SJCRH30 (cell line): ENCODE data around the gene COL13A1. TPM values are rescaled to one million over a fixed set of nuclear protein-coding genes. Genes with fewer than 3 reads are reported as not detected.

Source experiments
- DNase-seq, 2 experiments: peaks; one replicate each; pipeline ENCODE4 v3.0.0-alpha.2; 2015 to 2020
- H3K27ac ChIP-seq: fragments of 250-450 bp; sonication (Bioruptor Pico); 2 replicates; pipeline ENCODE4 v1.5.1; 2020; ENCODE audit warnings: mild to moderate bottlenecking, moderate library complexity
- H3K27me3 ChIP-seq: fragments of 250-450 bp; sonication (Bioruptor Pico); 2 replicates; pipeline ENCODE4 v1.5.1; 2020; ENCODE audit warnings: mild to moderate bottlenecking, moderate library complexity
- H3K36me3 ChIP-seq: fragments of 250-450 bp; sonication (Bioruptor Pico); 2 replicates; pipeline ENCODE4 v1.5.1; 2020; ENCODE audit warnings: mild to moderate bottlenecking, moderate library complexity
- H3K4me1 ChIP-seq: fragments of 250-450 bp; sonication (Bioruptor Pico); 2 replicates; pipeline ENCODE4 v1.5.1; 2020; ENCODE audit warnings: mild to moderate bottlenecking, moderate library complexity
- H3K4me3 ChIP-seq: fragments of 250-450 bp; sonication (Bioruptor Pico); 2 replicates; pipeline ENCODE4 v1.5.1; 2020; ENCODE audit warnings: mild to moderate bottlenecking, moderate library complexity
- H3K9me3 ChIP-seq: fragments of 250-450 bp; sonication (Bioruptor Pico); replicated peaks from 2 replicates; pipeline ENCODE4 v1.5.1; 2020; ENCODE audit warnings: mild to moderate bottlenecking, moderate library complexity
- total RNA-seq: library from RNA; depleted of rRNA; stranded (reverse); fragments of >200 nt; shearing (Covaris generic); gene quantifications from 2 replicates; pipeline ENCODE4 v1.2.3, GENCODE V29; 2014

The COL13A1 gene
- total RNA-seq, 1 experiment from 2014 or later, result 0.26 TPM

DNA sequence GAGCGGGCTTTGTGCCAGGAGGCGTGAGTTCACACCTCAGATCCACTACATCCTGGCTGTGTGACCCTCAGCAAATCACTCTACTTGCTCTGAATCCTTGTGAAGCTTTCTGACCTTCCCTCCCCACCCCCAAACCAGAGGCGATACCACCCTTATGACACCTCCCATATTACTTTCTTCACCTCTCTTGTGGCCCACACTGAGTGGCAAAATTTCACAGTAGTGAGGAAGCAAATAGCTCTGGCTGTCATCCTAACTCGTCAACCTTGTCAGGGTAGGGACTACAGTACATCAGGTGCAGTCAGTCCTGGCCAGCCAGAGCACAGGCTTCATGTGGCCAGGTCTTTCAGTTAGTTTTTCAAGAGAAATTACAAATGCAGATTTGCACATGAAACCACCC lies 19.1 kb downstream of the COL13A1 start:
- H3K9me3 ChIP-seq, result no peaks in the 10 kb centered on the region
- no peak for DNase-seq
- H3K27ac ChIP-seq, result no peak overlapping the region

DNA sequence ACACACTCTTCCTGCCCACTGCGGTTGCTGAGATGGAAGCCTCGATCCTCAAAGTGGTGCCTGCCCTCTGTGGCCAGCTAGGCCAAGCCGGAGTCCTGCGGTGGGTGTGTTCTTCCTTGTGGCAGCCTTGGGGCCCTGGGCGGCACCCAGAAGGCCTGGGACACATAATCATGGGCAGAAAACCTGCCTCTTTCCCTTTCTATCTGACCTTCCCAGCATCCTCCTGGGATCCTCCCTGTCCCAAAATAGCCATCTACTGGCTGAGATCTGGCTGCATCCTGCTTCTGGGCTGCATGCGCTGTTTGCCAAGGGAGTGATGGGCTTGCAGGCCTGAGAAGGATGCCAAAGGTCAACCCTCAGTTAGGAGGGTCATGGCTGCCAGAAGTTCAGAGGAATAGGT lies 23.9 kb downstream of the COL13A1 start:
- Histone ChIP-seq H3K4me3 (no peak overlapping the region), H3K36me3 (no peaks in the 10 kb centered on the region), H3K27me3 (no peaks in the 10 kb centered on the region), H3K4me1 (no peaks in the 10 kb centered on the region), H3K27ac (no peak overlapping the region), H3K9me3 (no peaks in the 10 kb centered on the region)
- DNase-seq, result no peak

More for the DNA sequence above, 19.1 kb downstream of the COL13A1 start:
- no peaks in the 10 kb centered on the region for H3K27me3 ChIP-seq
- H3K4me3 ChIP-seq, result no peak overlapping the region
- H3K36me3 ChIP-seq, result no peaks in the 10 kb centered on the region
- no peaks in the 10 kb centered on the region for H3K4me1 ChIP-seq

DNA sequence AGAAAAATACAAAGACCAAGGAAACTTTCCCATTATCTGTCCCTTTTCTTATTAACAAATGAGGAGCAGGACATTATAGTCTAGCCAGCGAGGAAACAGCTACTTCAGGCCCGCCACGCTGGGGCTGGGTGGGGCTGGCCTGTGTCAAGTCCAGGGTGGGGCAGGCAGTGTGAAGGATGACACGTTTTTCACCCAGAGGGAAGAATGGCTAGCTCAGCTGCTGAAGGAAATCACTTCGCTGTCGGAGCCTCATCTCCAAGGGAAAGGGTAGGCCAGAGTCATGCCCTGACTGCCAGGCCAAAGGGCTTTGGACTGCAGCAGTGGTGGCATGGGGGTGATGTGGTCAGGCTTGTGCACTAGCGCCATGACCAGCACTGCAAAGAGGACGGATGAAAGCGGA lies 24.4 kb downstream of the COL13A1 start:
- H3K36me3 ChIP-seq, result no peaks in the 10 kb centered on the region
- no peaks in the 10 kb centered on the region for H3K27me3 ChIP-seq
- DNase-seq, result no peak
- H3K4me1 ChIP-seq, result no peaks in the 10 kb centered on the region
- no peak overlapping the region for H3K27ac ChIP-seq
- no peaks in the 10 kb centered on the region for H3K9me3 ChIP-seq
- no peak overlapping the region for H3K4me3 ChIP-seq

DNA sequence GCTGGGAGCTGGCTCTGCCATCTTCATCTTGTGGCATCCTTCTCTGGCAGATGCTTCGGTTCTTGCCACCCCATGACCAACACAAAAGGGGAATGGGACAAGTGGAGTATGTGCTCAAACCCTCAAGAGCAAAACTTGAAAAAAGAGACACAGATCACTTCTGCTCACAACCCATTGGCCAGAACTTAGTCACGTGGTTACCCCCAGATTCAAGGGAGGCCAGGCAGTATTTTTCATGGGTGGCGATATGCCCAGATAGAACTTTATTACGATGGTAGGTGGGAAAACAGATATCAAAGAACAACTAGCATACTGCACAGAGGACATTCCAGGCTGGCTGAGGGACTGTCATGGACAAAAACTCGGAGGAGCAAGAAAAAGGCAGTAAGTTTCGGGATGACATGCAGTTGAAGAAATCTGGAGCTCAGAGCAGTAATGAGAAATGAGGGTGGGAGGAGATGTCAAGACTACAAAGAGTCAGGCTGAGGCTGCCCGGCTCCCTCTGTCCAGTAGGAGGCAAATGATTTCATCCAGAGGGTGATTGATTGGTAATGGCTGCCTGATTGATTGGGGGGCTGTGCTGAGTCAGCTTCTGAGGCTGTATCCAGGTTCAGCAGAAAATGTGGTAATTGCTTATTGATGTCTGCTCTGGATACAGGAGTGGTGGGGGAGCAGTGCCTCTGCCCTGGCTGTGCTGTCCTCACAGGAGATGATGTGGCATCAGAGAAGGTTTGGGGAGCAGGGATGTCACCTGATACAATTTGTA lies 25.3 kb downstream of the COL13A1 start:
- Histone ChIP-seq H3K4me1 (no peaks in the 10 kb centered on the region), H3K27me3 (no peaks in the 10 kb centered on the region), H3K27ac (no peak overlapping the region), H3K4me3 (no peak overlapping the region), H3K36me3 (no peaks in the 10 kb centered on the region), H3K9me3 (no peaks in the 10 kb centered on the region)
- DNase-seq, result no peak

DNA sequence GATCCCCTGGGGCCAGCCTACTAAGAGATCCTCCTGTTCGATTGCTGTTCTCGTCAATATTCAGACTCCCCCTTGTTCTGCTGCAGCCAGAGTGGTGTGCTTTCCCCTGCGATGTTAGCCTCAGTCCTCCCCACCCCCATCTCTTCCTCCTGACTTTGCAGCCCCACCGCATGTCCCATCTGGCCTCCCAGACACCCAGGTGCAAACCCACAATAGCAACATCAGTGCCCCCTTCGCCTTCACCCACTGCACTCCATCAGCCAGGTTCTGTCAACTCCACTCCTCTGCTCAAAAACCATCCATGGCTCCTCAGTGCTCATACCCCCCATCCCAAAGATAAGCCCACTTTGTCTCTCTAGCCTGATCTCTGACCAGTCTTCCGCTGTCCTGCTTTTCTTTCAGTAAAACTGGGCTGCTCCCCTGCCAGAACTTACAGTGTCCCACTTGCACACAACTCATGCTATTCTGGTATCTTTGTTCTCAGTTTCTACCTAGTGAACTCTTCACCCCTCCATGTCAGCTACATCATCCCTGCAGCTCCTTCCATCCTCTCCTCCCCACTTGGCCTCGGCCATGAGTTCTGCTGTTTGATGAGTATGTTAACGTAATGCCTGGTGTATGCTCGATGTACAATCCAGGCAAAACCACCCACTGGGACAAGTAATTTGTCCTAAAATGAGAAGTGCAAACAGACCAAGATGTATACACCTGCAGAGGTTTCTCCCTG lies 26.6 kb downstream of the COL13A1 start:
- no peaks in the 10 kb centered on the region for H3K27me3 ChIP-seq
- no peaks in the 10 kb centered on the region for H3K9me3 ChIP-seq
- no peaks in the 10 kb centered on the region for H3K36me3 ChIP-seq
- H3K4me3 ChIP-seq, result no peak overlapping the region
- H3K27ac ChIP-seq, result no peak overlapping the region
- H3K4me1 ChIP-seq, result no peaks in the 10 kb centered on the region
- no peak for DNase-seq

DNA sequence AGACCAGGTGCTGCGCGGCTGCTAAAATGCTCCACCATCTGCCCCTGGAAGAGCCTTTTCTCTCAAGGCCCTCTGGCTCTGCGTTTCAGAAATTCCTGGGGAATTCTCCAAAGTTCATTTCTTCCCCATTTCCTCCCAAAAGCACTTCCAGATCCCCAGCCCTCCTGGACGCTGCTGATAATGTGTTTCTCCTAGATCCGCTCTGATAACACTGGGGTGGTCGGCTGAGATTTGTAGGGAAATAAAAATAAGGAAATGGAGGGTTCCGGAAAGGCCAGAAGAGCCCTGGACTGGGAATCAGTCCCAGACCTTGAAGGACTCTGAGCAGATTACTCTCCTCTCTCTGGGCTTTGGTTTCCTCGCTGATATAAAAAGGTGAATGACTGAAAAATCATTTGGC lies 28.1 kb downstream of the COL13A1 start:
- Histone ChIP-seq H3K27ac (no peak overlapping the region), H3K4me1 (no peaks in the 10 kb centered on the region), H3K36me3 (no peaks in the 10 kb centered on the region), H3K9me3 (no peaks in the 10 kb centered on the region), H3K4me3 (no peak overlapping the region), H3K27me3 (no peaks in the 10 kb centered on the region)
- no peak for DNase-seq

DNA sequence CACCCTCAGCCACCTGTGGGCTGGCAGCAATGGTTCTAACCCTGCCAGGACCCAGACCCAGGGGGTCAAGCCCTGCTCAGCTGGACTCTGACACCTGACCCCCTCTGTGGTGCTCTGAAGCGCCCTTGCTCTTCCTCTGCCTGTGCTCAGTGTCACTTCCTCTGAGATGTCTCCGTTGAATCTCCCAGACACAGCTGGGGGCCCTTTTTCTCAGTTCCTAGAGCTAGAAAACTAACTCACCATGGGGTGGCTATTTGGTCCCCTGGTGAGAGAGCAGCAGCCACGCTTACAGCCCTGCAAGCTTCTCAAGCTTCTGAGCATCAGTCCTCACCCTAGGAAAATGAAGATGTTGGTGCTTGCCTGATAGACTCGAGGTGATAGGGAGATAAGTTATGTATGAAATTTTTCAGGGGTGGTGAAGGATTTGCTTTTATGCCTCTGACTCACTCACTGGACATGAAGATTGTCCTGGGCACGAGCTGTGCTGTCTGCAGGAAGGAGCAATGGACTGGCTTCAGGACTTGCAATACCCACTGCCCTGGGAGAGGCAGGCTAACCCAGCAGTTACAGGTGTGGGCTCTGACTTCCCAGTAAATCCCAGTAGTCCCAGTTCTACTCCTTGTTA lies 29.6 kb downstream of the COL13A1 start:
- no peak for DNase-seq
- Histone ChIP-seq H3K36me3 (no peaks in the 10 kb centered on the region), H3K27ac (no peak overlapping the region), H3K4me3 (no peak overlapping the region), H3K4me1 (no peaks in the 10 kb centered on the region), H3K27me3 (no peaks in the 10 kb centered on the region), H3K9me3 (no peaks in the 10 kb centered on the region)

DNA sequence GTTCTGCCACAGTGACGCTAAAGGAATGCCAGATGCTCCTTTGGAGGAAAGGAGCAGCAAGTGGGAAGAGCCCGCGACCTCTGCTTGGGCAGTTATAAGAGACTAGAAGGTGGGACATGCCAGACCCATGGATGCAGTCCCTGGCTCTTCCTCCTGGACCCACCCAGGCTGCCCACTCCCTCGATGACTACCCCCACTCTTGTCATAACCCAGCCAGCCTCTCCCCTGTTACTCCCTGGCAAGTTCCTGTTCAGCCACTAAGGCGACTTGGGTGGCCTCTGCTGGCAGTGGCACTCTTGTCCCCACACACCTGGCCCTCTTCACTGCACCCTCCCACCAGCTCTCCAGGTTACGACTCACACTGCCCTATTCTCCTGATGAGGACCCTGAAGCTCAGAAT lies 33.5 kb downstream of the COL13A1 start:
- DNase-seq, result no peak
- H3K27ac ChIP-seq, result no peak overlapping the region
- no peaks in the 10 kb centered on the region for H3K36me3 ChIP-seq
- H3K27me3 ChIP-seq, result no peaks in the 10 kb centered on the region
- H3K9me3 ChIP-seq, result no peaks in the 10 kb centered on the region
- no peaks in the 10 kb centered on the region for H3K4me1 ChIP-seq
- H3K4me3 ChIP-seq, result no peak overlapping the region

DNA sequence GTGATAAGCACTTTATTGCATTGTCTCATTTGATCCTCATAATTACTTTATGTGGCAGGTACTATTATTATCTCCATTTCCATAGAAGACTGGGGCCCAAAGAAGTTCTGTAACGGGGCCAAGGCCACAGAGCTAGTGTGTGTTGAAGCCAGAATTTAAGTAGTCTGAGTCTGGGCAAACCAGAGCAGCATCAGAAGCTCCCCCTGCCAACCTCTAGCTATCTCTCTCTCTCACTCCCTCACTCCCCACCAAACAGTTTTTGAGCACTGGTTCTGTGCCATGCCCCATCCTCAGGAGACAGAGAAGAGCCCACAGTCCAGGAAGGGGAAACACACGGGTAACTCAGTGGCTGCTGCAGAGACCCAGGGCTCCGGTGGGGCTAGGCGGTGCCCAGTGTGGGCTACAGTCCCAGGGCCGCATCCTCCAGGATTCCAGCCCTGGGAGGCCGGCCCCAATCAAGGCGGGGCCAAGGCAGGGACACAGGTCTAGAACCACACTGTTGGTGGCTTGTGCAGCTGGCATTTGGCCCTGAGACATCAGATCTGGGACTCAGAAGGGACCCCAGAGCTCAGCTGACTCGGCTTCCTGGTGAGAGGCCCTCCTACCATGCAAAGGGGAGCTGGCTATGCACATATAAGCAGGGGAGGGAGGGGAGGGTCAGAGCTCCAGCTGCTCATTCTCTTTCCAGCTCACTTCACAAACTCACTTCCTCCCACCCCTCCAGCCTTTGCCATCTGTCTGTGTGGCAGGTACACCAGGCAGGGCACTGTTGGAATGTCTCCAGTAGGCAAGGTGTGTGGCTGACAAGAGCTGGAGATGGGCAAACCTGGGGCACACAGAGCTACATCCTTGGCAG lies 34.4 kb downstream of the COL13A1 start:
- no peak overlapping the region for H3K27ac ChIP-seq
- no peaks in the 10 kb centered on the region for H3K27me3 ChIP-seq
- DNase-seq, result peak; percentile 33
- H3K4me1 ChIP-seq, result 0 out of 2 replicates have a peak, but pooled peaks cover 4% of the 10 kb centered on the region
- no peak overlapping the region for H3K4me3 ChIP-seq
- no peaks in the 10 kb centered on the region for H3K36me3 ChIP-seq
- H3K9me3 ChIP-seq, result no peaks in the 10 kb centered on the region

DNA sequence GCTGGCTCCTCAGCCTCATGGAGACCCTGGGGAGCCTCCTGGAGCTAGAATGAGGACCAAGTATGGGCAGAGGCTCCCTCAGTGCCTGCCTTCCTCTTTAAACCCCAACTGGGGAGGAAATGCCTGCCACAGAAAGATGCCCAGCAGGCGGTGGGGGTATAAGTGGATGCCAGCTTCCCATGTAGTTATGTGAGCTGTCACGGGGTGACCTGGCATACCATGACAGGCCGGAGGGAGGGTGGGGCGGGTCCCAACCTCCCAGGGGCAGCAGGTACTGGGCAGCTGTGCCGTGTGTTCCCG lies 35.0 kb downstream of the COL13A1 start:
- no peak for DNase-seq
- Histone ChIP-seq H3K4me3 (no peak overlapping the region), H3K4me1 (0 out of 2 replicates have a peak, but pooled peaks cover 4% of the 10 kb centered on the region), H3K27ac (no peak overlapping the region), H3K27me3 (no peaks in the 10 kb centered on the region), H3K36me3 (no peaks in the 10 kb centered on the region), H3K9me3 (no peaks in the 10 kb centered on the region)

DNA sequence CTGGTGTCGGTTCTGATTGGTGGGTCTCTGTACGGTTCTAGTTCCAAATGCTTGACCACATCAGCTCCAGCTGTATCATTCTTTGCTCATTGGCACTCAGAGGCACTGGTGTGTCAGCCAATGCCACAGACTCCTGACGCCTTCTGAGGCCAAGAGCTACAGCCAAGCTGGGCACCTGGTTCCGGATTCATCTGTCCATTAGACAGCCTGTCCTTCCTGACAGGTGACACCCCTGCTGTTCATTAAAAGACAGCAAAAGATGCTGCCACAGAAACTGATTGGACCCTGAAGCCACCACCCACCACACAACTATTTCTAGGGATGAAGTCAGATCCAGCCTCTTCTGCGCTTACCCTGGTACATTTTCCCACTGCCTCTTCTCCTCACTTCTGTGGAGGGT lies 35.6 kb downstream of the COL13A1 start:
- Histone ChIP-seq H3K36me3 (no peaks in the 10 kb centered on the region), H3K4me3 (no peak overlapping the region), H3K27ac (no peak overlapping the region), H3K27me3 (no peaks in the 10 kb centered on the region), H3K4me1 (0 out of 2 replicates have a peak, but pooled peaks cover 4% of the 10 kb centered on the region), H3K9me3 (no peaks in the 10 kb centered on the region)
- DNase-seq, result no peak

DNA sequence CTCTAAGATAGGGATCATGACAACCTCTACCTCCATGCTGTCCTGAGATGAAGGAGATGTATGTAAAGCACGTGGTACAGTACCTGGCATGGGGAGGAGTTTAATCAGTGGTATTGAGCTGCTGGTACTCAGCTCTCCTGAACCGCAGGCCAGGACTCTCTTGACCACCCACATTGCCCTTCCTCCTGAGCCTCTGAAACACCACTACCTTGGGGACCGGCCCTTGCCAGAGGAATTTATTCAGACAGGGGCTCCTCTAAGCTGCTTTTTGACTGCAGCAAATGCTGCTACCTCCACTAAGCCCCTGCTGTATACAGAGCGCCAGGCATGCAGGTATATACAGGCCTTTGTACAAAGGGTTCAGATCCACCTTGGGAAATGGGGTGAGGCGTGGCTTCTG lies 36.7 kb downstream of the COL13A1 start:
- H3K27me3 ChIP-seq, result no peaks in the 10 kb centered on the region
- no peaks in the 10 kb centered on the region for H3K9me3 ChIP-seq
- no peaks in the 10 kb centered on the region for H3K36me3 ChIP-seq
- H3K4me3 ChIP-seq, result no peak overlapping the region
- no peak overlapping the region for H3K27ac ChIP-seq
- H3K4me1 ChIP-seq, result 0 out of 2 replicates have a peak, but pooled peaks cover 4% of the 10 kb centered on the region
- no peak for DNase-seq

DNA sequence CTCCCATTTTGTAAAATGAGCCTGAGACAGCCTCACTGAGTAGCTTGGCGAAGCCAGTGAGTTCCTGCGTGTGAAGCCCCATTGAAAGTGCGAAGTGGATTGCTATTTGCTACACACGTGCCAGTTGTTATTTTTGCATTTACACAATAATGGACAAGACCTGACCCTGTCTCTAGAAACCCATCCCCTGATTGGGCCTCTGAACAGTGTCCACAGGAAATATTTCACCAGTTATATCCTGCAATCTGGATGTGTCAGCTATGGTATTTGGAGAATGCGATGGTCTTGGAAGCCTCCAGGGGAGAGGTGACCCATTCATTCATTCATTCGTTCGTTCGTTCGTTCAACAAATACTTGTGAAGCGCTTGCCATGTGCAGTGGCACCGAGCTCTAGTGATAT lies 37.1 kb downstream of the COL13A1 start:
- DNase-seq, result no peak
- H3K4me3 ChIP-seq, result no peak overlapping the region
- H3K27me3 ChIP-seq, result no peaks in the 10 kb centered on the region
- no peak overlapping the region for H3K27ac ChIP-seq
- 0 out of 2 replicates have a peak, but pooled peaks cover 4% of the 10 kb centered on the region for H3K4me1 ChIP-seq
- no peaks in the 10 kb centered on the region for H3K9me3 ChIP-seq
- no peaks in the 10 kb centered on the region for H3K36me3 ChIP-seq

DNA sequence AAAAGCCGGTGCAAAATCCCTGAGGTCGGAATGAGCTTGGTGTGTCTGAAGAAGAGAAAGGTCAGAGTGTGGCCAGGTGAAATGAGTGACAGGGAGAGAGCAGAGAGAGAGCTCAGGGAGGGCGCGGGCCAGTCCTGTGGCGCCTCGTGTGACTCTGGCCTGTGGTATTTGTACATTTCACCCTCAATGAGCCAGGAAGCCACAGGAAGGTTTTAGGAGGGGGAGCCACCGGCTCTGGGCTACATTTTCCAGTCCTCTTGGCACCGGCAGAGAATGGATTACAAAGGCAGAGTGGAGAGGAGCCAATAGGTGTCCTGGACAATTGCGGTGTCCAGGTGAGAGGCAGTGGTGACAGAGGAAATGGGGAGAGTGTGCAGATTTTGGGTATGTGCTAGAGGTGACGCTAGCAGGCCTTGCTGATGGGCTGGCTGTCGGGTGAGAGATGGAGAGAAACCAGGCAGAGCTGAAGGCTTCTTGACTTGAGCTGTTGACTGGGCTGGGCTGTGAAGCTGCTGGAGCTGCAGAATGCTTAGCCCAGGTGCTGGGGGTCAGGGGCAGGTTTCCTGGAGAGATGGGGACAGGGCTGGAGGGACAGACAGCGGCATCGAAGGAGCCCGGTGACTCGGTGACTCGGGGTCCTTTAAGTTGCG lies 38.1 kb downstream of the COL13A1 start:
- H3K27me3 ChIP-seq, result no peaks in the 10 kb centered on the region
- 0 out of 2 replicates have a peak, but pooled peaks cover 4% of the 10 kb centered on the region for H3K4me1 ChIP-seq
- H3K27ac ChIP-seq, result no peak overlapping the region
- no peaks in the 10 kb centered on the region for H3K36me3 ChIP-seq
- DNase-seq, result no peak
- H3K4me3 ChIP-seq, result no peak overlapping the region
- no peaks in the 10 kb centered on the region for H3K9me3 ChIP-seq
